Measurements from ENCODE around the gene EVI5.

DNA sequence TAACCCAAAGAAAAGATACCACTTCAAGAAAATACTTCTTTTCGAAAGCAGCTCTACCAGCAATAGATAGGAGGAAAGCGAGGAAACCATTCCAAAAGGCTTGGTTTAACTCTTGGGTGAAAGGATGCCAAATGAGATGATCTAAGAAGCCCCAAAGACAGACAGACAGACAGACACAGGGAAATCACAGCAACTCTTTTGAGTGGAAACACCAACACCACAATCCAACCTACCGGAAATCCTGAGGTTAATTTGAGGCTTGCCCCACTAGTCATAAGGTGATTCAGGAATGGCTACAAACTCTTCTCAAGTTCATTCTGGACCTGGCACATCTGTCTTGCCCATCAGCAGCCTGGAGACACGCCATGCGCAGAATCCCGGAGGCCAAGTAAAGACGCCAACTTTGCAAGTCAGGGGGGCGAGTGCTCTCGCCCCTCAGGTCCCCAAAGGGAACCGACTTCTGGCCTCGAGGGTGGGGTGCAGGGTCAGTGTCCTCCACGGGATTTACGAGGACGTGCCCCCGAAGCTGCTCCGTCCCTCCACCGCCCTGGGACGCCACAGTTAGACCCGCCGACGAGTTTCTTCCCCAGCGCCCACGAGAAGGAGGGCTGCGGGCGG lies 778 bp downstream of the EVI5 start:
- TF ChIP-seq, protein P1, sequence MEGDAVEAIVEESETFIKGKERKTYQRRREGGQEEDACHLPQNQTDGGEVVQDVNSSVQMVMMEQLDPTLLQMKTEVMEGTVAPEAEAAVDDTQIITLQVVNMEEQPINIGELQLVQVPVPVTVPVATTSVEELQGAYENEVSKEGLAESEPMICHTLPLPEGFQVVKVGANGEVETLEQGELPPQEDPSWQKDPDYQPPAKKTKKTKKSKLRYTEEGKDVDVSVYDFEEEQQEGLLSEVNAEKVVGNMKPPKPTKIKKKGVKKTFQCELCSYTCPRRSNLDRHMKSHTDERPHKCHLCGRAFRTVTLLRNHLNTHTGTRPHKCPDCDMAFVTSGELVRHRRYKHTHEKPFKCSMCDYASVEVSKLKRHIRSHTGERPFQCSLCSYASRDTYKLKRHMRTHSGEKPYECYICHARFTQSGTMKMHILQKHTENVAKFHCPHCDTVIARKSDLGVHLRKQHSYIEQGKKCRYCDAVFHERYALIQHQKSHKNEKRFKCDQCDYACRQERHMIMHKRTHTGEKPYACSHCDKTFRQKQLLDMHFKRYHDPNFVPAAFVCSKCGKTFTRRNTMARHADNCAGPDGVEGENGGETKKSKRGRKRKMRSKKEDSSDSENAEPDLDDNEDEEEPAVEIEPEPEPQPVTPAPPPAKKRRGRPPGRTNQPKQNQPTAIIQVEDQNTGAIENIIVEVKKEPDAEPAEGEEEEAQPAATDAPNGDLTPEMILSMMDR (IDR thresholded peaks at IDR 0.05; ENCODE audit: low read depth, low read length, poor library complexity, severe bottlenecking) = no peak
- TF ChIP-seq EZH2phosphoT487 (IDR thresholded peaks at IDR 0.05; ENCODE audit: borderline replicate concordance, low read length) = no peak
